Measurements from ENCODE around the gene PFN1.
"Not testable (repeated sequence)": the region's sequence is repeated elsewhere in the genome, so short reads cannot be mapped to it uniquely, and the experiment has no call there.

Gene PFN1

DNA sequence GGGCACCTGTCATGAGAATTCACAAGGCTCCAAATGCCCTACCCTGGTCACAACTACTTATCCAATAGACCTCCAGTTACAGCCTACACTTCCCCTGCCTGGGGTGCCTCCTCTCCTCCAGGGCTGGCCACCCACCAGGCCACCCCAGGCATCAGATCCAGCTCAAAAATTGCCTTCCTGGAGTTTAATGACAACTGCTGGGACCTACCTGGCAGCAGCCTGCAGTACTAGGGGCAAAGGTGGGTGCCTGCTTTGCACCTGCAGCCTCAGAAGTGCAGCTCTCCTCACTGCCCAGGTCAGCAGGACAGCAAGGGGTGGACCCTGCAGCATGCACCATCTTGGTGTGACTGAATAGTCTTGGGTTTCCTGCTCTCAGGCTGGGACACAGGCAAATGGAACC, 12.7 kb downstream of the PFN1 start:
- H3K9me3 ChIP-seq: no peaks in the 10 kb centered on the region
- no peak for DNase-seq (ENCODE audit: low spot score in 2 of 2)
- in situ Hi-C loops (cut with MboI; ENCODE audit: low sequenced_read_pairs): no loop called here
- H3K4me3 ChIP-seq: no peak overlapping the region
- peaks cover 6% of the 10 kb centered on the region for H3K4me1 ChIP-seq
- H3K36me3 ChIP-seq (replicated peaks): peaks cover 23% of the 10 kb centered on the region
- no peaks in the 10 kb centered on the region for H3K27me3 ChIP-seq (ENCODE audit: low read depth)

DNA sequence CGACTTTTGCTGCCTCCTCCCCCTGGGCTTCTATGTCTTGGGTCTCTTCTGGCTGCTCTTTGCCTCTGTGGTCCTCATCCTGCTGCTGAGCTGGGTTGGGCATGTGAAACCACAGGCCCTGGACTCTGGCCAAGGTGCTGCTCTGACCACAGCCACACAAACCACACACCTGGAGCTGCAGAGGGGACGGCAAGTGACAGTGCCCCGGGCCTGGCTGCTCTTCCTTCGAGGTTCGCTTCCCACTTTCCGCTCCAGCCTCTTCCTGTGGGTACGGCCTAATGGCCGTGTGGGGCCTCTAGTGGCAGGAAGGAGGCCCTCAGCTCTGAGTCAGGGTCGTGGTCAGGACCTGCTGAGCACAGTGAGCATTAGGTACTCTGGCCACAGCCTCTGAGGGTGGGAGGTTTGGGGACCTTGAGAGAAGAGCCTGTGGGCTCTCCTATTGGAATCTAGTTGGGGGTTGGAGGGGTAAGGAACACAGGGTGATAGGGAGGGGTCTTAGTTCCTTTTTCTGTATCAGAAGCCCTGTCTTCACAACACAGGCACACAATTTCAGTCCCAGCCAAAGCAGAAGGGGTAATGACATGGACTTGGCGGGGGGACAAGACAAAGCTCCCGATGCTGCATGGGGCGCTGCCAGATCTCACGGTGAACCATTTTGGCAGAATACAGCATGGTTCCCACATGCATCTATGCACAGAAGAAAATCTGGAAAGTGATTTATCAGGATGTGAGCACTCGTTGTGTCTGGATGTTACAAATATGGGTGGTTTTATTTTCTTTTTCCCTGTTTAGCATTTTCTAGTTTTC, 14.0 kb downstream of the PFN1 start:
- Histone ChIP-seq H3K4me3 (no peak overlapping the region), H3K27me3 (ENCODE audit: low read depth) (no peaks in the 10 kb centered on the region), H3K9me3 (no peaks in the 10 kb centered on the region), H3K4me1 (peaks cover 6% of the 10 kb centered on the region), H3K36me3 (replicated peaks) (peaks cover 23% of the 10 kb centered on the region)
- in situ Hi-C loops (cut with MboI; ENCODE audit: low sequenced_read_pairs): no loop called here
- no peak for DNase-seq (ENCODE audit: low spot score in 2 of 2)

DNA sequence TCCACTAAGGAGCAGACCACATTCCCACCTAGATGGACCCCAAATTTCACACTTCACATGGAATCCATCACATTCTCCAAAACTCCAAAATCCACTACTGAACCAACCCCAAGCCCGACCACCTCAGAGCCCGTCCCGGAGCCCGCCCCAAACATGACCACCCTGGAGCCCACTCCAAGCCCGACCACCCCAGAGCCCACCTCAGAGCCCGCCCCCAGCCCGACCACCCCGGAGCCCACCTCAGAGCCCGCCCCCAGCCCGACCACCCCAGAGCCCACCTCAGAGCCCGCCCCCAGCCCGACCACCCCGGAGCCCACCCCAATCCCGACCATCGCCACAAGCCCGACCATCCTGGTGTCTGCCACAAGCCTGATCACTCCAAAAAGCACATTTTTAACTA, 14.7 kb downstream of the PFN1 start:
- in situ Hi-C loops (cut with MboI; ENCODE audit: low sequenced_read_pairs): no loop called here
- DNase-seq (ENCODE audit: low spot score in 2 of 2): no peak
- Histone ChIP-seq H3K9me3 (no peaks in the 10 kb centered on the region), H3K36me3 (replicated peaks) (peaks cover 21% of the 10 kb centered on the region), H3K4me3 (no peak overlapping the region), H3K27me3 (ENCODE audit: low read depth) (no peaks in the 10 kb centered on the region), H3K4me1 (peaks cover 3% of the 10 kb centered on the region)

DNA sequence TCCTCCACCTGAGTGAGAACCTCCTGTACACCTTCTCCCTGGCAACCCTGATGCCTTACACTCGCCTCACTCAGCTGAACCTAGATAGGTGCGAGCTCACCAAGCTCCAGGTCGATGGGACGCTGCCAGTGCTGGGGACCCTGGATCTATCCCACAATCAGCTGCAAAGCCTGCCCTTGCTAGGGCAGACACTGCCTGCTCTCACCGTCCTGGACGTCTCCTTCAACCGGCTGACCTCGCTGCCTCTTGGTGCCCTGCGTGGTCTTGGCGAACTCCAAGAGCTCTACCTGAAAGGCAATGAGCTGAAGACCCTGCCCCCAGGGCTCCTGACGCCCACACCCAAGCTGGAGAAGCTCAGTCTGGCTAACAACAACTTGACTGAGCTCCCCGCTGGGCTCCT, 15.6 kb downstream of the PFN1 start:
- Histone ChIP-seq H3K9me3 (no peaks in the 10 kb centered on the region), H3K4me3 (no peak overlapping the region), H3K36me3 (replicated peaks) (peaks cover 12% of the 10 kb centered on the region), H3K27me3 (ENCODE audit: low read depth) (no peaks in the 10 kb centered on the region), H3K4me1 (no peaks in the 10 kb centered on the region)
- in situ Hi-C loops (cut with MboI; ENCODE audit: low sequenced_read_pairs): no loop called here
- no peak for DNase-seq (ENCODE audit: low spot score in 2 of 2)

DNA sequence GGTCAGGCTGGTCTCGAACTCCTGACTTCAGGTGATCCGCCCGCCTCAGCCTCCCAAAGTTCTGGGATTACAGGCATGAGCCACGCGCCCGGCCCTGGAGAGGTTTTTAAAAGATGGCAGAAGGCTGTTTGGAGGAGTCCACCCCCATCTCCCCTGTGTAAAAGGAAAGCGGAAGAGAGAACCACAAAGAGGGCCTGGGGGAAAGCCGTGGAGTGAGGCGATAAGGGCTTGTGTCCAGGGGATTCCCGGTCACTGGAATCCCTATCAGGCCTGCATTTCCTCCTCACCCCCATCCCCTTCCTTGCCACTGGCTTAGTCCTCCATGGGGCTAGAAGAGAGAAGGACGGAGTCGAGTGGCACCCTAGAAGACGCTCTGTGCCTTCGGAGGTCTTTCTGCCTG, 16.4 kb downstream of the PFN1 start, which contains the start of gene GP1BA:
Gene GP1BA, plus strand, starts transcription at position 315 of the 400 bp plus-strand sequence. CDS start 328 bp downstream, outside the sequence.
- H3K27me3 ChIP-seq (ENCODE audit: low read depth): no peaks in the 10 kb centered on the region
- no peaks in the 10 kb centered on the region for H3K9me3 ChIP-seq
- H3K4me1 ChIP-seq: no peaks in the 10 kb centered on the region
- H3K36me3 ChIP-seq (replicated peaks): peaks cover 4% of the 10 kb centered on the region; the same call in 1 of the 2 replicates
- no peak within 1 kb of the TSS for H3K4me3 ChIP-seq
- in situ Hi-C loops (cut with MboI; ENCODE audit: low sequenced_read_pairs): no loop called here
- no peak for DNase-seq (ENCODE audit: low spot score in 2 of 2)

DNA sequence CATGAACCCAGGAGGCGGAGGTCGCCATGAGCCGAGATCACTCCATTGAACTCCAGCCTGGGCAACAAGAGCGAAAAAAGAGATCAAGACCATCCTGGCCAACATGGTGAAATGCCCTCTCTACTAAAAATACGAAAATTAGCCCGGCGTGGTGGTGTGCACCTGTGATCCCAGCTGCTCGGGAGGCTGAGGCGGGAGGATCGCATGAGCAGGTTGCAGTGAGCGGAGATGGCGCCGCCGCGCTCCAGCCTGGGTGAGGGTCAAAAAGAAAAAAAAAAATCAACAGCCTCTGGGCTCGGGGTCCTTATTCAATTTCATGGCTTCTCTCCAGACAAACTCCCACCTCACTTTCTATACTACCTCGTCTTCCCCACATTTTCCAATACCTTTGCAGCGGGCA, 19.4 kb downstream of the PFN1 start:
- no peak overlapping the region for H3K4me3 ChIP-seq

DNA sequence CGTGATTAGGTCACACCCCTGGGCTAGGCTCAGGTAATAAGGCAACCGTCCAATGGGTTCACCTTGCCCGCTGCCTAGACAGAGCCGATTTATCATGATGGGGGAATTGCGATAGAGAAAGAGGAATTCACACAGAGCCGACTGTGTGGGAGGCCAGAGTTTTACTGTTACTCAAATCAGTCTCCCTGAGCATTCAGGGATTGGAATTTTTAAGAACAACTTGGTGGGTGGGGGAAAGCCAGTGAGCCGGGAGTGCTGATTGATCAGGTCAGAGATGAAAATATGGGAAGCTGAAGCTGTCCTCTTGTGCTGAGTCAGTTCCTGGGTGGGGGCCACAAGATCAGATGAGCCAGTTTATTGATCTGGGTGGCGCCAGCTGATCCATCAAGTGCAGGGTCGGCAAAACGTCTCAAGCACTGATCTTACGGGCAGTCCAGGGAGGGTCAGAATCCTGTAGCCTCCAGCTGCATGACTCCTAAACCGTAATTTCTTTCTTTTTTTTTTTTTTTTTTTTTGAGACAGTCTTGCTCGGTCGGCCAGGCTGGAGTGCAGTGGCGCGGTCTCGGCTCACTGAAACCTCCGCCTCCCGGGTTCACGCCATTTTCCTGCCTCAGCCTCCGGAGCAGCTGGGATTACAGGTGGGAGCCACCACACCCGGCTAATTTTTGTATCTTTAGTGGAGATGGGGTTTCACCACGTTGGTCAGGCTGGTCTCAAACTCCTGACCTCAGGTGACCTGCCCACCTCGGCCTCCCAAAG, 21.6 kb downstream of the PFN1 start:
- H3K36me3 ChIP-seq (replicated peaks); in situ Hi-C loops (cut with MboI; ENCODE audit: low sequenced_read_pairs); H3K9me3 ChIP-seq; H3K27me3 ChIP-seq (ENCODE audit: low read depth); H3K4me1 ChIP-seq; DNase-seq (ENCODE audit: low spot score in 2 of 2); H3K4me3 ChIP-seq: not testable (repeated sequence)

More for the DNA sequence above, 19.4 kb downstream of the PFN1 start:
- no peaks in the 10 kb centered on the region for H3K27me3 ChIP-seq (ENCODE audit: low read depth)
- in situ Hi-C loops (cut with MboI; ENCODE audit: low sequenced_read_pairs): no loop called here
- H3K36me3 ChIP-seq (replicated peaks): no peaks in the 10 kb centered on the region
- no peaks in the 10 kb centered on the region for H3K4me1 ChIP-seq
- no peaks in the 10 kb centered on the region for H3K9me3 ChIP-seq
- DNase-seq (ENCODE audit: low spot score in 2 of 2): no peak

DNA sequence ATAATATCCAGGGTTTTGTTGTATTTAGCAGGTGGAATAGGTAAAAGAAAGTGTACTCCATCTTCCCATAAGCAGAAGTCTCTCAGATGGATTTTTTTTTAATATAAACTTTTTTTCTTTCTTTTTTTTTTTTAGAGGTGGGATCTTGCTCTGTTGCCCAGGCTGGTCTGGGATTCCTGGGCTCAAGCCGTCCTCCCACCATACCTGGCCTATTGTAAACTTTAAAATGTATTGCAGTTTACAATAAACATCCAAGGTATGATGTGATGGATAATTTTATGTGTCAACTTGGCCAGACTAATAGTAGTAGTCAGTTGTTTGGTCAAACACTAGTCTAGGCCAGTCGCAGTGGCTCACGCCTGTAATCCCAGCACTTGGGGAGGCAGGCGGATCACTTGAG, 27.0 kb downstream of the PFN1 start:
- H3K36me3 ChIP-seq (replicated peaks): no peaks in the 10 kb centered on the region
- H3K27me3 ChIP-seq (ENCODE audit: low read depth): no peaks in the 10 kb centered on the region
- H3K4me3 ChIP-seq: no peak overlapping the region
- DNase-seq (ENCODE audit: low spot score in 2 of 2): no peak
- peaks cover under 1% of the 10 kb centered on the region; the same call in 1 of the 2 replicates for H3K4me1 ChIP-seq
- no peaks in the 10 kb centered on the region for H3K9me3 ChIP-seq
- in situ Hi-C loops (cut with MboI; ENCODE audit: low sequenced_read_pairs): no loop called here

DNA sequence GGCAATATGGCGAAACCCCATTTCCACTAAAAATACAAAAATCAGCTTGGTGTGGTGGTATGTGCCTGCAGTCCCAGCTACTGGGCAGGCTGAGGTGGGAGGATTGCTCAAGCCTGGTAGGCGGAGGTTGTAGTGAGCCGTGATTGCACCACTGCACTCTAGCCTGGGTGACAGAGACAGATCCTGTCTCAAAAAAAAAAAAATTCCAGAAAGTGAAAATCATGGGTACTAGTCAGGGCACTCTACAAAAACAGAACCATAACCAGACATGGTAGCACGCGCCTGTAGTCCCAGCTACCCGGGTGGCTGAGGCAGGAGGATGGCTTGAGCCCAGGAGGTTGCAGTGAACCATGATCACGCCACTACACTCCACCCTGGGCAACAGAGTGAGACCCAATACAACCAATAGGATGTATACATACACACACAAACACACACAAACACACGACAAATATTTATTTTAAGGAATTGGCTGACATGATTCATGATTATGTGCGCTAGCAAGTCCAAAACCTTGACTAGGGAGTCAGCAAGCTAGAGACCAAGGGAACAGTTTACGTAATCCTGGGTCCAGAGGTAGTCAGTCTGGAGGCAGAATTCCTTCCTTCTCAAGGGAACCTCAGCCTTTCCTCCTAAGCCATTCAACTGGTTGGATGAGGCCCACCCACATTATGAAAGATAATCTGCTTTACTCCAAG, 27.8 kb downstream of the PFN1 start:
- Histone ChIP-seq H3K4me3 (no peak overlapping the region), H3K9me3 (no peaks in the 10 kb centered on the region), H3K36me3 (replicated peaks) (no peaks in the 10 kb centered on the region), H3K4me1 (peaks cover 3% of the 10 kb centered on the region; the same call in 1 of the 2 replicates), H3K27me3 (ENCODE audit: low read depth) (no peaks in the 10 kb centered on the region)
- no peak for DNase-seq (ENCODE audit: low spot score in 2 of 2)
- in situ Hi-C loops (cut with MboI; ENCODE audit: low sequenced_read_pairs): no loop called here

DNA sequence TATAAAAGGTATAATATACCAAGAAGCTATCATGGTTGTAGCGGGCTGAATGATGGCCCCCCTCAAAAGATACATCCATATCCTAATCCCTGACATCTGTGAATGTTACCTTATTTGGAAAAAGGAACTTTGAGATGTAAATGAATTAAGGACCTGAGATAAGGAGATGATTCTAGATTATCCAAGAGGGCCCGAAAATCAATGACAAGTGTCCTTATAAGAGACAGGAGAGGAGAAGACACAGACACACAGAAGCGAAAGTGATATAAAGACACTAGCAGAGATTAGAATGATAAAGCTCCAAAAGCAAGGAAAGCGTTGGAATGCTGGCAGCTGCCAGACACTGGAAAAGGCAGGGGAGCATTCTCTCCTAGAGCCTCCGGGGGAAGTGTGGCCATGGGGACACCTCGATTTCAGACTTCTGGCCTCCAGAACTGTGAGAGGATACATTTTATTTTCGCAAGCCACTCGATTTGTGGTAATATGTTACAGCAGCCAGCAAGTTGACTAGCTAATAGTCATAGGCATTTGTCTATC, 28.8 kb downstream of the PFN1 start:
- Histone ChIP-seq H3K27me3 (ENCODE audit: low read depth) (no peaks in the 10 kb centered on the region), H3K4me1 (peaks cover 3% of the 10 kb centered on the region; the same call in 1 of the 2 replicates), H3K36me3 (replicated peaks) (no peaks in the 10 kb centered on the region), H3K4me3 (no peak overlapping the region), H3K9me3 (no peaks in the 10 kb centered on the region)
- in situ Hi-C loops (cut with MboI; ENCODE audit: low sequenced_read_pairs): loop anchor here (10.0 kb wide), 1 partner anchor 145 kb away; no protein-coding TSS in a partner anchor
- DNase-seq (ENCODE audit: low spot score in 2 of 2): no peak

DNA sequence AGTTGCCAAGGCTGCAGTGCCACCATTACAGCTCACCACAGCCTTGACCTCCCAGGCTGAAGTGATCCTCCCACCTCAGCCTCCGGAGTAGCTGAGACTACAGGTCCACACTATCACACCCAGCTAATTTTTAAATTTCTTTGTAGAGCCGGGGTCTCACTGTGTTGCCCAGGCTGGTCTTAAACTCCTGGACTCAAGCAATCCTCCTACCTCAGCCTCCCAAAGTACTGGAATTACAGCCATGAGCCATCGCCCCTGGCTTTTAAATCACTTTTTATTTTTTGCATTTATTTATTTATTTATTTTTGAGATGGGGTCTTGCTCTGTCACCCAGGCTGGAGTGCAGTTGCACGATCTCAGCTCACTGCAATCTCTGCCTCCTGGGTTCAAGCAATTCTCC, 33.8 kb downstream of the PFN1 start:
- not testable (repeated sequence) for H3K4me3 ChIP-seq; H3K27me3 ChIP-seq (ENCODE audit: low read depth); DNase-seq (ENCODE audit: low spot score in 2 of 2); H3K36me3 ChIP-seq (replicated peaks); H3K4me1 ChIP-seq; H3K9me3 ChIP-seq
- in situ Hi-C loops (cut with MboI; ENCODE audit: low sequenced_read_pairs): loop anchor here (10.0 kb wide), 1 partner anchor 150 kb away; no protein-coding TSS in a partner anchor

DNA sequence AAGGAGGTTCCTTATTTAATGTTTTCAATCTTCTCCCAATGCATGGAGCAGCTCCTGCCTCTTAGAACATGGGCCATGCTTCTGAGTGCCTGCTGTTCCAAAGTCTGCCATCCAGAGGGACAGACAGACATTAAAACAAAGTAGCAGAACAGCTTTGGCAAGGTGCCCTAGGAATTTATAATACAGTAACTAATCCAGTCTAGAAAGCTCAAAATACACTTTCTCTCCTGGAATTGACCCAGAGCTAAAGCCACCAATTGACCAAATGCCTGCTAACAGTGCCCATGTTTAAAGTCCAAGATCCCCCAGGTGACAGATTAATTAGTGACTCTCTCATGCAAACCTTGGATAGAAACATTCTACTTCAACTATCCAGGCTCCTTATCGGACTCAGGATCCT, 34.3 kb downstream of the PFN1 start:
- Histone ChIP-seq H3K9me3 (no peaks in the 10 kb centered on the region), H3K4me1 (peaks cover 3% of the 10 kb centered on the region; the same call in 1 of the 2 replicates), H3K27me3 (ENCODE audit: low read depth) (no peaks in the 10 kb centered on the region), H3K4me3 (no peak overlapping the region), H3K36me3 (replicated peaks) (no peaks in the 10 kb centered on the region)
- no peak for DNase-seq (ENCODE audit: low spot score in 2 of 2)
- in situ Hi-C loops (cut with MboI; ENCODE audit: low sequenced_read_pairs): loop anchor here (10.0 kb wide), 1 partner anchor 151 kb away; no protein-coding TSS in a partner anchor

DNA sequence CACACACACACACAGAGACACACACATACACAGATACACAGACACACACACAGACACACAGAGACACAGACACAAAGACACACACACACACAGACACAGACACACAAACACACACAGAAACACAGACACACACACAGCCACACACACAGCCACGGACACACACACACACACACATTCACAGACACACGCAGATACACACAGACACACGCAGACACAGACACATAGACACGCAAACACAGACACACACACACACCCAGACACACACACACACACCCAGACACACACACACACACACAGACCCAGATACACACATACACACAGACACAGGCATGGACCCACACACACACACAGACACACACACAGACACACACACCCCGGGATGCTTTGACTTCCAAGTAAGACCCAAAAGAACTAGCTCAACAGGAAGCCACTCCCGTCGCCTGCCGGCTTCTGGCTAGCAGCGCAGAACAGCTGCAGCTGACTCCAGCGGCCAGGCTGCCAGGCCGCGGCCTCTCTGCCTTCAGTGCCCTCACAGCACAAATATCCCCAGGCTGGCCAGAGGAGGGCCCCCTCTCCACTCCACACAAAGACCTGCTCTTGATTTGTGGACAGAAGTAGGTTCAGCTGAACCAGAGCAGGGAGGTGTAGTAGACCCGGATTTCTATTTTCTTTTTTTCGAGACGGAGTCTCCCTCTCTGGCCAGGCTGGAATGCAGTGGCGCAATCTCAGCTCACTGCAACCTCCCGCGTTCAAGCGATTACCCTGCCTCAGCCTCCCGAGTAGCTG, 39.4 kb downstream of the PFN1 start:
- no peaks in the 10 kb centered on the region for H3K4me1 ChIP-seq
- in situ Hi-C loops (cut with MboI; ENCODE audit: low sequenced_read_pairs): no loop called here
- no peaks in the 10 kb centered on the region for H3K9me3 ChIP-seq
- H3K4me3 ChIP-seq: no peak overlapping the region
- H3K36me3 ChIP-seq (replicated peaks): no peaks in the 10 kb centered on the region
- peak; percentile 73 to 87 for DNase-seq (ENCODE audit: low spot score in 2 of 2)
- no peaks in the 10 kb centered on the region for H3K27me3 ChIP-seq (ENCODE audit: low read depth)
